C4-2B (cell line): ENCODE data around the gene CSNK2A1.

Experiments used
- ZFX ChIP-seq: fragments of 450-650 bp; IDR thresholded peaks from 2 replicates; pipeline ENCODE4 v1.6.1; 2017
- TF ChIP-seq, protein P1 (sequence below): fragments of 450-650 bp; conservative IDR thresholded peaks from 2 replicates; pipeline ENCODE4 v1.5.1; 2017; ENCODE audit warnings: mild to moderate bottlenecking

- TF ChIP-seq, protein P1, sequence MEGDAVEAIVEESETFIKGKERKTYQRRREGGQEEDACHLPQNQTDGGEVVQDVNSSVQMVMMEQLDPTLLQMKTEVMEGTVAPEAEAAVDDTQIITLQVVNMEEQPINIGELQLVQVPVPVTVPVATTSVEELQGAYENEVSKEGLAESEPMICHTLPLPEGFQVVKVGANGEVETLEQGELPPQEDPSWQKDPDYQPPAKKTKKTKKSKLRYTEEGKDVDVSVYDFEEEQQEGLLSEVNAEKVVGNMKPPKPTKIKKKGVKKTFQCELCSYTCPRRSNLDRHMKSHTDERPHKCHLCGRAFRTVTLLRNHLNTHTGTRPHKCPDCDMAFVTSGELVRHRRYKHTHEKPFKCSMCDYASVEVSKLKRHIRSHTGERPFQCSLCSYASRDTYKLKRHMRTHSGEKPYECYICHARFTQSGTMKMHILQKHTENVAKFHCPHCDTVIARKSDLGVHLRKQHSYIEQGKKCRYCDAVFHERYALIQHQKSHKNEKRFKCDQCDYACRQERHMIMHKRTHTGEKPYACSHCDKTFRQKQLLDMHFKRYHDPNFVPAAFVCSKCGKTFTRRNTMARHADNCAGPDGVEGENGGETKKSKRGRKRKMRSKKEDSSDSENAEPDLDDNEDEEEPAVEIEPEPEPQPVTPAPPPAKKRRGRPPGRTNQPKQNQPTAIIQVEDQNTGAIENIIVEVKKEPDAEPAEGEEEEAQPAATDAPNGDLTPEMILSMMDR: no peak
- no peak for TF ChIP-seq ZFX
Observed at GRCh38 chr20:537983-538382, 5.6 kb downstream of the CSNK2A1 start.
